ENCODE measurements around the gene SCAMP1. TPM values are rescaled to one million over a fixed set of nuclear protein-coding genes. Genes with fewer than 3 reads are reported as not detected.

Gene SCAMP1
- polyA plus RNA-seq, 1 of the 3 experiments (the other 2 are of a cell fraction), result 11.5 TPM

- TF ChIP-seq CTCF (IDR thresholded peaks at IDR 0.05), result no peak
- no peak for TF ChIP-seq ELF1 (IDR thresholded peaks at IDR 0.05)
- TF ChIP-seq GABPA (IDR thresholded peaks at IDR 0.05; ENCODE audit: low read depth), result no peak
- TF ChIP-seq SMC3 (IDR thresholded peaks at IDR 0.05; ENCODE audit: low read depth, low read length), result no peak
- TF ChIP-seq FOXM1 (IDR thresholded peaks at IDR 0.05; ENCODE audit: low read depth), result no peak
These were observed 132.2 kb downstream of the SCAMP1 start (continued) for GRCh38 chr5:78492650-78493049.

GRCh38 chr5:78495800-78496199 is 135.4 kb downstream of the SCAMP1 start:
- H3K79me2 ChIP-seq (ENCODE audit: insufficient read depth), result peaks cover 91% of the 10 kb centered on the region
- TF ChIP-seq EZH2phosphoT487 (IDR thresholded peaks at IDR 0.05; ENCODE audit: borderline replicate concordance, low read depth) (no peak), ELF1 (IDR thresholded peaks at IDR 0.05) (no peak), MEF2A (IDR thresholded peaks at IDR 0.05; ENCODE audit: borderline replicate concordance, low read depth) (no peak), GATA2 (CRISPR knock-in tag; IDR thresholded peaks at IDR 0.05) (no peak), SIN3A (IDR thresholded peaks at IDR 0.05; ENCODE audit: borderline replicate concordance, low read depth, low read length) (no peak), FOXJ3 (CRISPR knock-in tag; IDR thresholded peaks at IDR 0.05) (no peak), CTCF (IDR thresholded peaks at IDR 0.05) (no peak), TEAD4 (IDR thresholded peaks at IDR 0.05; ENCODE audit: borderline replicate concordance, insufficient read depth) (no peak), FOXM1 (IDR thresholded peaks at IDR 0.05; ENCODE audit: low read depth) (no peak), ZBTB33 (IDR thresholded peaks at IDR 0.05; ENCODE audit: borderline replicate concordance, low read depth) (no peak), NFIC (IDR thresholded peaks at IDR 0.05; ENCODE audit: borderline replicate concordance) (no peak), PBX3 (IDR thresholded peaks at IDR 0.05) (no peak), NRF1 (IDR thresholded peaks at IDR 0.05; ENCODE audit: low read depth, low read length) (no peak), IRF3 (IDR thresholded peaks at IDR 0.05; ENCODE audit: low read depth, low read length) (no peak), SMC3 (IDR thresholded peaks at IDR 0.05; ENCODE audit: low read depth, low read length) (no peak), MXI1 (IDR thresholded peaks at IDR 0.05; ENCODE audit: low read depth, low read length) (no peak), YY1 (IDR thresholded peaks at IDR 0.05; ENCODE audit: low read depth) (no peak), RAD21 (IDR thresholded peaks at IDR 0.05; ENCODE audit: low read length) (no peak), JUND (IDR thresholded peaks at IDR 0.05) (no peak), TAF1 (IDR thresholded peaks at IDR 0.05; ENCODE audit: borderline replicate concordance, low read depth, low read length) (no peak)
- peaks cover 7 to 12% of the 10 kb centered on the region in 2 experiments for H3K36me3 ChIP-seq (replicated peaks in 1 of 2; ENCODE audit: control insufficient read depth in 1 of 2, insufficient read depth in 2 of 2, low read length in 1 of 2)
- no peaks in the 10 kb centered on the region for H3K9me3 ChIP-seq
- no peaks in the 10 kb centered on the region for H3K27me3 ChIP-seq (ENCODE audit: insufficient read depth)
- ChIA-PET POLR2A (interaction anchor here (0.7 kb wide), 1 partner anchor 9 kb away, joined by 3 read pairs; no protein-coding TSS in a partner anchor), CTCF (interaction anchor here (0.7 to 1.3 kb wide), 3 partner anchors 27 to 469 kb away, joined by 3 read pairs; no protein-coding TSS in a partner anchor)
- no peak for DNase-seq
- H3K27ac ChIP-seq (ENCODE audit: low read depth in 2 of 2, low read length in 1 of 2), result peak overlapping the region in 1 of 2 experiments; percentile 65; a peak in 2 of 4 replicates
- no peaks in the 10 kb centered on the region for H4K20me1 ChIP-seq (ENCODE audit: insufficient read depth)
- H3K4me1 ChIP-seq (ENCODE audit: control insufficient read depth in 1 of 2, insufficient read depth in 2 of 2, low read depth in 1 of 2, low read length in 1 of 2), result peaks cover 7 to 40% of the 10 kb centered on the region in 2 experiments; a peak in 3 of 4 replicates
- 95% methylated on average over 6 of the region's 6 CpGs for WGBS (ENCODE audit: low lambda C conversion rate)
- H3K4me3 ChIP-seq (ENCODE audit: low read depth in 2 of 2, low read length in 1 of 2), result no peak overlapping the region
- H3K9me2 ChIP-seq, result no peaks in the 10 kb centered on the region
- H3K4me2 ChIP-seq, result peak overlapping the region; percentile 19; the same call in 1 of the 2 replicates
- no peak overlapping the region; the same call in 1 of the 2 replicates for H3K9ac ChIP-seq
- no peak overlapping the region for H2AFZ ChIP-seq (ENCODE audit: low read depth)
- no peaks in the 10 kb centered on the region for H3F3A ChIP-seq (replicated peaks; ENCODE audit: insufficient read depth)
